HG02759 (cell line): ENCODE results near the gene CBLIF.
"Not testable (repeated sequence)": the region's sequence is repeated elsewhere in the genome, so short reads cannot be mapped to it uniquely, and the experiment has no call there.

Experiments
- ATAC-seq: cut with Tn5 transposase; IDR thresholded peaks from one replicate; pipeline ENCODE4 v1.9.1; 2021; ENCODE audit warnings: mild to moderate bottlenecking, moderate library complexity; ENCODE audit not compliant: unreplicated experiment

CBLIF gene

DNA sequence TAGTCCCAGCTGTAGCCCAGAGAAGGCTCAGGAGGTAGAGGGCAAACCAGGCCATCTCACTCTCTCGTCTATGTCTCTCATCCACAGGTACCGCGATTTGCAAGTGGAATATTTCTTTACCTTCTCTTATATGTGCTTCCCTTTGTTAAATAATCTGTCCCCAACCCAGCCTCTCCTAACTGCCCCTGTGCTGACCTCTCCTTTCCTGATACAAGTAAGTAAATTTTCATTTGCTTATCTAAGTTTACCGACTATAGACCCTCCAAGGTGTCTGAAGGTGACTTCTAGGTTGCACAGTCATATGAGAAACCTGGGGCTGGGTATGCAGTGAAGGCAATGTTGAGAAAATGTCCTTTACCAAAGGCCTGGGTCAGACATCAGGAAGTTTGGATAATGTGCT lies at the start of gene CBLIF:
TSS of gene CBLIF (minus strand) at position 101 of the 400 bp plus-strand sequence. CDS start at position 55, 46 bp downstream.
- no peak for ATAC-seq

DNA sequence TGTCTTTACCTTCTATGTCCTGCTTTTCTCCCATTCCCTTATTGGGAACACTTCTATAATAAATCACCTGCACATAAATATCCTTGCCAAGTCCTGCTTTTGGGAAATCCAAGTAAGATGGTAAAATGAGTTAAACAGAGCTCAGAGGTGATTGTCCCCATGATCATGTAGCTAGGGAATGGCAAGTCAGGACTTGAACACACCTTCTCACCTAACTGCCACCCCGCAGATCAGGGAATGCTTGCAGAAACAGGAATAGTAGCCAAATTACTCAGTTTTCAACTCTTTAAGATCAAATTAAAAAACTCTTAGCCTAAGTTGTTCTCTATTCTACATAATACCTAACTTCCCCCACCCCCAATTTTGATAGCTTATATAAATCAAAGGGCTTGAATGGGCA lies 49.3 kb upstream of the CBLIF start:
- no peak for ATAC-seq

- ATAC-seq = no peak
Measured at GRCh38 chr11:59891781-59892181, 46.5 kb upstream of the CBLIF start.

DNA sequence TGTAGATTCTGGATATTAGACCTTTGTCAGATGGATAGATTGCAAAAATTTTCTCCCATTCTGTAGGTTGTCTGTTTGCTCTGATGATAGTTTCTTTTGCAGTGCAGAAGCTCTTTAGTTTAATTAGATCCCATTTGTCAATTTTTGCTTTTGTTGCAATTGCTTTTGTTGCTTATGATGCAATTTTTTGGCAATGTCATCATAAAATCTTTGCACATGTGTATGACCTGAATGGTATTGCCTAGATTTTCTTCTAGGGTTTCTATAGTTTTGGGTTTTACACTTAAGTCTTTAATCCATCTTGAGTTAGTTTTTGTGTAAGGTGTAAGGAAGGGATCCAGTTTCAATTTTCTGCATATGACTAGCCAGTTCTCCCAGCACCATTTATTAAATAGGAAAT lies 41.9 kb upstream of the CBLIF start:
- ATAC-seq = not testable (repeated sequence)

DNA sequence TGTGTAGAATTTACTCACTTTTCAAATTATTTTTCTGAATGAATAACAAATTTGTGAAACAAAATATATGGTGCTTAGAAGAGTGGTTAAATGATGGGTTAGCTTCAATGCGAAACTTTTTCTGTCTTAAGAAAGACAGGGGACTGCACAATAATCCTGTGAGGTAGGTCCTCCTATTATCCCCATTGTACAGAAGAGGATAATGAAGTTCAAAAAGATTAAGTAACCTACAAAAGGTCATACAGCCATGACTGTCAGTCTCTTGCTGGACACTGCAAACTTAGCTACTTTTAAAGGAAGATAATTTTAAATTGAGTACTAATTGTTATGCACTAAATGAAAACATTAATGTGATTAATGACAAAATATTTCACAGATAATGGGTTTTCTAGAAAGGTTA lies 38.3 kb upstream of the CBLIF start:
- ATAC-seq = no peak

DNA sequence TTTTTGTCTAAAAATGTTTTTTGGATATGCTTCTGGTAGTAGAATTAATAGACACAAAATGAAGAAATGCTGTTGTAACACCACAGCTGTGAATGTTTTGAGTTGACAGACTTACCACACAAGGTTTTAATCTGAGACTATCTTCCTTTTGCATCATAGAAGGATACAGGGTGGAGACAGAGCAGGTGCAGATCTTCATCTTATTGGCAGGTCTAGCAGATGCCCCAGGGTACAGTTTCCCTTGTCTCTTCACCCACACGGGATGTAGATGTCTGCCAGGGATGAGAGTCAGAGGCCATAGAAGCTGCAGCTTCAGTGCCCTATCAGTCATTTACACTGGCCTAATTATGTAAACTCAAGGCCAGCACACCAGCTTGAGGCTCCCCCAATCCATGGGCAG lies 34.3 kb upstream of the CBLIF start:
- no peak for ATAC-seq

DNA sequence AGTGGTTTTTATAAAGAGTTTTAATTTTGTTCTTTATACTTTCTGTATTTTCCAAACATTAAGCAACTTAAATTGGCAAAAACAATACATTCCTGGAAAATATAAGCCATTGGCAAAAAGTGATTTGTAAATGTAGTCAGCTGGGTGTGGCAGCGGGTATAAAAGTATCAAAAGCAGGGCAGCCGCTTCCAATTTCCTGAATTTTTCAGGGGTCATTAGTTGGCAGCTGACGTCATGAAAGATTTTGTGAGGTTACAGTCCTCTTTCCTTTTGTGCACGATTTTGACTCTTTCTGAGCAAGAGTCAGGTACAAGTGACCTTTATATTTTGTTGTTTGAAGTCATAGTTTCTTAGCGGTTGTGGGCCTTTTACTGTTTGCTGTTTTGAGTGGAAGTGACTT lies 33.3 kb upstream of the CBLIF start, which contains the start of gene OOSP3:
TSS of gene OOSP3 (plus strand) at position 208 of the 400 bp plus-strand sequence. CDS start at position 235, 27 bp downstream.
- ATAC-seq = no peak

DNA sequence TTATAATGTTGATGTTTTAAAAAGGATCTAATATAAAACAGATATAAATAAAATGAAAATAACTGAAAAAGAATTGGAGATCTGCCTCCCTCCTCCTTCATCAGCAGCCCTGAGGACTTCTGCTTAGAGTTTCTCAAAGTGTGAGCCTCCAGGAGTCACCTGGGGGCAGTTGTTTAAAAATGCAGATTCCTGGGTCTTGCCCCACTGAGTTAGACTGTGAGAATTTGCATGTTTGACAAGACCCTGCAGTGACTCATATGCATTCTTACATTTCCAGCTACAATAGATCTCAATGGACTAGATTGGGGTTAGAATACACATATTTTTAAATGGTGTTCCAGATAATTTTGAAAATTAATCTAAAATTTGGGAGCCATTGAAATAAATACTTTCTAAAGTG lies 32.5 kb upstream of the CBLIF start:
- no peak for ATAC-seq

GRCh38 chr11:59877325-59877724 lies 32.0 kb upstream of the CBLIF start:
- no peak for ATAC-seq

- ATAC-seq = no peak
Measured at GRCh38 chr11:59875856-59876519, 30.7 kb upstream of the CBLIF start.

- no peak for ATAC-seq
Measured at GRCh38 chr11:59872076-59872475, 26.8 kb upstream of the CBLIF start.

DNA sequence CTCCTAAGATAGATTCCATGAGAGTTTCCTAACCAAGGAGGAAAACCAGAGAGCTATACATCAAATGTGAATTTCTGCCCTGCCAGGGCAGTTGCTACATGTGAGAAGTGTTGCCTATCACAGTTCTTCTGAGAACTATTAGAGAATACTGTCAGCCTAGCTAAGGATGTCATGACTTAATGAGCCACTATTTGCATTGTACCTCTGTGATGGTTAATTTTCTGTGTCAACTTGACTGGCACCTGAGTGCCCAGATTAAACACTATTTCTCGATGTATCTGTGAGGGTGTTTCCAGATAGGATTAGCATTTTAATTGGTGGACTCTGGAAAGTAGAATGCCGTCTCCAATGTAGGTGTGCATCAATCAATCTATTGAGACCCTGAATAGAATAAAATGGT lies 22.6 kb upstream of the CBLIF start:
- no peak for ATAC-seq

DNA sequence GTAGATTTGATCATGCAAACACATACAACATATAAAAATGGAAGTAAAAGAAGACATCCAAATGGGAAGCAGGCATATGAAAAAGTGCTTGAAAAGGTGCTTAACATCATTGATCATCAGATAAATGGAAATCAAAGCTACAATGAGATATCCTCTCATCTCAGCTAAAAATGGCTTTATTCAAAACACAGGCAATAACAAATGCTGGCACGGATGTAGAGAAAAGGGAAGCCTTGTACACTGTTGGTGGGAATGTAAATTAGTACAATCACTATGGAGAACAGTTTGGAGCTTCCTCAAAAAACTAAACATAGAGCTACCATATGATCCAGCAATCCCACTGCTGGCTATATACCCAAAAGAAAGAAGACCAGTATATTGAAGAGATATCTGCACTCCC lies 21.5 kb upstream of the CBLIF start:
- no peak for ATAC-seq

DNA sequence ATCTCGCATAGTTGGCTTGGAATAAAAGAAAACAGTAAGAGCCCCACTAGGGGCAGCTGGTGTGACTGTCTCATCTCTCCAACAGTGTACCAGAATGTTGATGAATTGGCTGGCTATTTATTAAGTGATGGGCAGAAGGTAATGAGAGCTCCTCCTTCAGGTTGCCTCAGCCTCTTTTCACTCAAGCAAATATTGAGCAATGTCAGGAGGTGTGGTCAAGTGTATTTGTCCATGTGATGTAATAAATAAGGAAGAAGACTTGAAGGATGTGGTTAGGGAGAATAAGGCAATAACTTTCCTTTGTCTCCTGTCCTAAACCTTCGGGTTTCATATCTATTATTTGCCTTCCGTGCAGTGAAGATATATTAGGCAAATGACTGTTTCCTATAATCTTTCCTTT lies 21.1 kb upstream of the CBLIF start, which contains the start of gene TCN1:
TSS of gene TCN1 (minus strand) at position 91 of the 400 bp plus-strand sequence. CDS start at position 74, 17 bp downstream.
- ATAC-seq = no peak

GRCh38 chr11:59865031-59865430 lies 19.7 kb upstream of the CBLIF start:
- no peak for ATAC-seq

DNA sequence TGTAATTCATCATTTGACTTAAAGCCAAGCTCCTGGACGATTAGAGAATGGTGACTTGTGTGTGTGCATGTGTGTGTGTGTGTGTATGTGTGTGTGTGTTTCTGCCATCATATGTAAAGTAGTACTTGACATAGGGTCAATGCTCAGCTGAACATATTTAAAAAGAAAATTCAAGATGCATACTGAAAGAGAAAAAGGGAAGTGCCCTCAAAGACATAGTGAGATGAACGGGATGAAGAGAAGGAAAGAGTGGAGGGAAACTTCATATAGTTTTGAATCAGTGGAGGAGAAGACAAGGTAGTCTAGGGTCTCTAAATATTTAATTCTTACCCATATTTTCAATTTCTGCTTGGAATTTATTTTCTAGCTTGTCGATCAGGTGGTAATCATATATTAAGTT lies 17.0 kb upstream of the CBLIF start:
- no peak for ATAC-seq

DNA sequence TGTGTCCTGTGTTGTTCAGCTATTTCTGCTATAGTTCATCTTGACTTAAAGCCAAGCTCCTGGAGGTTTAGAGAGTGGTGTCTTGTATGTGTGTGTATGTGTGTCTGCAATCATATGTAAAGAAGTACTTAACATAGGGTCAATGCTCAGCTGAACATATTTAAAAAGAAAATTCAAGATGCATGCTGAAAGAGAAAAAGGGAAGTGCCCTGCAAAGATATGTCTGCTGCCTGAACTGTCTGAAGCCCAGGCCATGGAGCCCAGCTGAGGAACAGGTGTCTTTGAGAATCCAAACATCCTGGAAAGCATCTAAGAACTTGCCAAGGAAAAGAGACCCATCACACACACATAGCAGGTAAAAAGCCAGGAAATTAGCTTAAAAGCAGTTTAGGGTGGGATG lies 14.4 kb upstream of the CBLIF start:
- ATAC-seq = no peak

DNA sequence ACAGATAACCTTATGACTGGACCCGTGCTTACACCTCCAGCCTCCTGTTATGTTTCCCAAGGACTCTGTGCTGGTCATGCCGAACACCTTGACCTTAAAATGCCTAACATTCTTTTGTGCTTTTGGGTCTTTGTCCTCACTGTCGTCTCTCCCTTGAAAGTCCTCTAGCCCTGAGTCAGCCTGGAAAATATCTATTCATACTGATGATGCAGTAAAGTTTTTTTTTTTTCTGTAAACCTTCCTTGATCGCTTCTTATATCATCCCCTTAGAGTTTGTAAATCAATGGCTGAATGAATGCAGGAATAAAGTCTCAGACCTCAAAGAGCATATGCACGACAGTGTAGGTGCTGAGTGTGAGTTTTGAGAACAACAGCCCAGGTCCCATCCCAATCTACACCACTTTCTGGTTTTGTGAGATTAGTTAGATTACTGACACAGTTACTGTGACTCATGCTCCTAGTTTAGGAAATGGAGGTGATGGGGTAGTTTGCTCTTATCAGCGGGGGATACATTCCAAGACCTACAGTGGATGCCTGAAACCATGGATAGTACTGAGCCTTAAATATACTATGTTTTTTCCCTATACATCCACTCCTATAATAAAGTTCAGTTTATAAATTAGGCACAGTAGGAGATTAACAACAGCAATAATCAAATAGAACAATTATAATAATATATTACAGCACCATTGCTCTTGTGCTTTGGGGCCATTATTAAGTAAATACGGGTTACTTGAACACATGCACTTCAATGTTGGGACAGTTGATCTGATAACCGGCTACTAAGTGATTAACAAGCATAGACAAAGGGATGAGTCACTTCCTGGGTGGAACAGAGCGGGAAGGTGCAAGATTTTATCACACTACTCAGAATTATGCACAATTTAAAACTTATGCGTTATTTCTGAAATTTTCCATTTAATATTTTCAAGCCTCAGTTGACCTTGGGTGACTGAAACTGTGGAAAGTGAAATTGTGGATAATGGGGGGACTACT lies 12.4 kb upstream of the CBLIF start:
- ATAC-seq = no peak

DNA sequence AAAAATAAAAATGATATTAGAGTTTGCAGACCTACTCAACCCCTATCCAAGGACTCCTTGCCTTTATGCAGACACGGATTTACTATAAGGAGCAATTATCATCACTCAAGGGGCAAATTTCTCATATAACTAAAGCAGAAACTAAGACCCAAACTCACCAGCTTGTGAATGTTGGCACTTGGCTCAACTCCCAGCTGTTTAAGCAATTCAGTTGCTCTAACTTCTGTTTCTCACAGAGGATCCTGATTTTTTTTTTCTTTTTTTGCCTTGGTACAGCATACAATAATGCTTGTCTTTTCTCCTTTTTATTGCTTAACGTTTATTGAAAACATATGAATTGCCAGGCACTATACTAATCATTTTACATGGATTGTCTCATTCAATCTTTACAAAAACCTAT lies 9.6 kb upstream of the CBLIF start:
- no peak for ATAC-seq

DNA sequence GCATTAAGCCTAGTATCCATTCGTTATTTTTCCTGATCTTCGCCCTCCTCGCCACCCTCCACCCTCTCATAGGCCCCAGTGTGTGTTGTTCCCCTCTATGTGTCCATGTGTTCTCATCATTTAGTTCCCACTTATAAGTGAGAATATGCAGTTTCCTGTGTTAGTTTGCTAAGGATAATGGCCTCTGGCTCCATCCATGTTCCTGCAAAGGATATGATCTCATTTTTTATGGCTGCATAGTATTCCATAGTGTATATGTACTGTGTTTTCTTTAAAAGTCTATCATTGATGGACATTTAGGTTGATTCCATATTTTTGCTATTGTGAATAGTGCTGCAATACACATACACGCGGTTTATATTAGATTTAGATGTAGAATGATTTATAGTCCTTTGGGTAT lies 6.1 kb upstream of the CBLIF start:
- ATAC-seq = not testable (repeated sequence)

DNA sequence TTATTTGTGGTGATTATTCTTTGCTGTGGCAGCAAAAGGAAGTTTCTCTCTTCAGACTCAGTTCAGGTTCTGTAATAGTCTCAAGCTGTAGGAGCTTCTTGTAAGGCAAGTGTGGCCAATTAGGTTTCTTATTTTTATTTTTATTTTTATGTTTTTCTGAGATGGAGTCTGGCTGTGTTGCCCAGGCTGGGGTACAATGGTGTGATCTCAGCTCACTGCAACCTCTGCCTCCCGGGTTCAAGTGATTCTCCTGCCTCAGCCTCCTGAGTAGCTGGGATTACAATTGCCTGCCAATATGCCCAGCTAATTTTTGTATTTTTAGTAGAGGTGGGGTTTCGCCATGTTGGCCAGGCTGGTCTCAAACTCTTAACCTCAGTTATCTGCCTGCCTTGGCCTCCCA lies 4.3 kb upstream of the CBLIF start:
- ATAC-seq = not testable (repeated sequence)

DNA sequence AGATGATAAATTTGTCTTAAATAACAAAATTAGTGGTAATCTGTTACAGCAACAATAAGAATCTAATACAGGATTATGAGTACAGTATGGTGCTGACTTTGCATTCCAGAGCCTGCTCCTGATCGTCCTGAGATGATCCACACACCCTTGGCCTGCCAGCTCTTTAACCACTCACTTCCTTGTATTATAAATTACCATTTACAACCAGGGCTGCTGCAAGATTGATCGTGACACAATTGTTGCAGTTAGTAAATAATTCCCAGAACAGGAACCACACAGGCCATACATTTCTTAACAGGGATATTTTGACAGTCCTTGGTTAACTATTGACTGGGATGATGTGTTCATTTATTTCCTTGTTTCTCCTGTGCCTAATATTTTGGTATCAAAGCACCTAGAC lies 3.8 kb upstream of the CBLIF start:
- no peak for ATAC-seq
